Measurements from ENCODE around the gene PSMB10.

The PSMB10 gene

DNA sequence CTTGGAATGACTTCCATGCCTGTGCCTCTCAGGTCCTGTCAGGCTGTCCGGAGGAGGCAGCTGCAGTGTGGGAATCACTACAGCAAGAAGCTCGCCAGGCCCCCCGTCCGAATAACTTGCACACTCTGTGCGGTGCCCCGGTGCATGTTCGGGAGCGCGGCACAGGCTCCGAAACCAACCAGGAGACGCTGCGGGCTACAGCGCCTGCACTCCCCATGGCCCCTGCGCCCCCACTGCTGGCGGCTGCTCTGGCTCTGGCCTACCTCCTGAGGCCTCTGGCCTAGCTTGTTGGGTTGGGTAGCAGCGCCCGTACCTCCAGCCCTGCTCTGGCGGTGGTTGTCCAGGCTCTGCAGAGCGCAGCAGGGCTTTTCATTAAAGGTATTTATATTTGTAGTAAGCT is 50.7 kb downstream of the PSMB10 start:
- Histone ChIP-seq H3K4me1 (ENCODE audit: control insufficient read depth, insufficient read depth, low read length) (peaks cover 15% of the 10 kb centered on the region), H3K36me3 (ENCODE audit: control insufficient read depth in 2 of 2, insufficient read depth in 2 of 2, low read length in 2 of 2) (peaks cover 27% of the 10 kb centered on the region in 2 donors), H3K27me3 (ENCODE audit: control insufficient read depth in 1 of 2, insufficient read depth in 2 of 2, low read length in 2 of 2) (no peaks in the 10 kb centered on the region), H3K9me3 (ENCODE audit: control insufficient read depth in 2 of 2, low read length in 2 of 2) (no peaks in the 10 kb centered on the region), H3K4me3 (ENCODE audit: low read length in 2 of 2) (no peak overlapping the region), H3K9ac (ENCODE audit: low read length in 2 of 2) (no peak overlapping the region), H3K27ac (ENCODE audit: low read length) (no peak overlapping the region)

DNA sequence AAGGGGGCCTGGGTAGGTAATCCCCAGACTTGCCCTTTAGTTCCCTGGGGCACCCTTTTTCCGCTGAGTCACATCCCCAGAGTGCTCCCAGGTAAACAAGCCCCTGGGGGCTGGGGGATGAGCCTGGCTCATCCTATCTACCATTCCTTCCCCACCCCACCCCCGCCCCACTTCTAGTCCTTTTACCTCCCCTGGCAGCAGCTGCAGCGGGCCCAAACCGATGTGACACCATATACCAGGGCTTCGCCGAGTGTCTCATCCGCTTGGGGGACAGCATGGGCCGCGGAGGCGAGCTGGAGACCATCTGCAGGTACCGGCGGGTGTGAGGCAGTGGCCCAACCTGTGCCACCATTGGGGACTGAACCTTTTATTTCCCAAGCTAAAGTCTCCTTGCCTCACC is 51.1 kb downstream of the PSMB10 start:
- Histone ChIP-seq H3K4me3 (ENCODE audit: low read length in 2 of 2) (no peak overlapping the region), H3K36me3 (ENCODE audit: control insufficient read depth in 2 of 2, insufficient read depth in 2 of 2, low read length in 2 of 2) (peaks cover 31% of the 10 kb centered on the region in 2 donors), H3K27me3 (ENCODE audit: control insufficient read depth in 1 of 2, insufficient read depth in 2 of 2, low read length in 2 of 2) (no peaks in the 10 kb centered on the region), H3K27ac (ENCODE audit: low read length) (peak overlapping the region; percentile 41), H3K9me3 (ENCODE audit: control insufficient read depth in 2 of 2, low read length in 2 of 2) (no peaks in the 10 kb centered on the region), H3K9ac (ENCODE audit: low read length in 2 of 2) (no peak overlapping the region), H3K4me1 (ENCODE audit: control insufficient read depth, insufficient read depth, low read length) (peaks cover 15% of the 10 kb centered on the region)

DNA sequence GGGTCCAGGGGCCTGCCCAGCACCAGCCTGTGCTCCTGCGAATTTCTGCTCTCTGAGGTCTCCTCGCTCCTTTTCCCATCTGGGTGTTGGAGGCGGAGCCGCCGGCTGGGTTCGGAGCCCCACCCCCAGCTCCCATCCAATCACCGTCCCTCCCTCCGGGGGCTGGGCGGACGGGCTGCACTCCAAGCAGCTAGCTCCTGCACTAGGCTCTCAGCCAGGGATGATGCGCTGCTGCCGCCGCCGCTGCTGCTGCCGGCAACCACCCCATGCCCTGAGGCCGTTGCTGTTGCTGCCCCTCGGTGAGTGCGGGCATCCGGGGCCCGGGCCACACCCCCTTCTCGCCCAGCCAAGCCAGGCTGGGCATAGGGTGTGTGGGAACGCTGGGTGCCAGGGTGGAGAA is 52.0 kb downstream of the PSMB10 start, which contains the start of gene NRN1L:
NRN1L (plus strand) TSS at position 202 of the 400 bp plus-strand sequence; CDS start at position 221, 19 bp downstream.
- H3K36me3 ChIP-seq (ENCODE audit: control insufficient read depth in 2 of 2, insufficient read depth in 2 of 2, low read length in 2 of 2), result peaks cover 40% of the 10 kb centered on the region in 2 donors
- peak within 1 kb of the TSS; percentile 35 to 64 for H3K4me3 ChIP-seq (ENCODE audit: low read length in 2 of 2)
- peak within 1 kb of the TSS in 1 of 2 donors; percentile 5 for H3K9ac ChIP-seq (ENCODE audit: low read length in 2 of 2)
- H3K27me3 ChIP-seq (ENCODE audit: control insufficient read depth in 1 of 2, insufficient read depth in 2 of 2, low read length in 2 of 2), result no peaks in the 10 kb centered on the region
- no peaks in the 10 kb centered on the region for H3K9me3 ChIP-seq (ENCODE audit: control insufficient read depth in 2 of 2, low read length in 2 of 2)
- peak within 1 kb of the TSS; percentile 41 for H3K27ac ChIP-seq (ENCODE audit: low read length)
- H3K4me1 ChIP-seq (ENCODE audit: control insufficient read depth, insufficient read depth, low read length), result peaks cover 15% of the 10 kb centered on the region

Data from stomach smooth muscle (tissue), 2 donors.